Body of pancreas (tissue), 4 donors: ENCODE results near the gene TMEM131L.
A peak's percentile ranks its signal among the peaks of the same experiment; 100 is the strongest.

Experiments used
- CTCF ChIP-seq, 7 experiments: fragments of 450-650 bp in 4 of 7; fragments of 200-600 bp in 3 of 7; sonication (generic) in 3 of 7; IDR thresholded peaks; one replicate each; pipeline ENCODE4 v1.5.1; 2016 to 2019; ENCODE audit warnings: antibody characterized with exemption in 7 of 7
- POLR2A ChIP-seq, 3 donors: fragments of 450-650 bp; IDR thresholded peaks; one replicate each; pipeline ENCODE4 v1.6.1; 2016; ENCODE audit warnings: antibody characterized with exemption in 3 of 3, mild to moderate bottlenecking in 2 of 3

- TF ChIP-seq CTCF (IDR thresholded peaks at IDR 0.05) = no peak
- TF ChIP-seq POLR2A (IDR thresholded peaks at IDR 0.05) = peak in 1 of 3 donors; percentile 8
Observed at GRCh38 chr4:153451911-153452657, 14.1 kb upstream of the TMEM131L start.
